GM10248 (cell line): ENCODE data around the gene SIPA1L3.

ENCODE experiments used
- CTCF ChIA-PET: fragments of 300-600 bp; sonication (Branson Sonifier 250); formaldehyde crosslinking; extraction: SDS; loops from one replicate; lab custom pipeline; 2021; ENCODE audit warnings: antibody characterized with exemption; lab: Yijun Ruan, JAX
- POLR2A ChIA-PET: fragments of 350-650 bp; sonication (Branson Sonifier 250); formaldehyde crosslinking; extraction: SDS; loops from one replicate; lab custom pipeline; 2020; ENCODE audit warnings: antibody characterized with exemption; lab: Yijun Ruan, JAX
- DNase-seq: peaks from one replicate; pipeline ENCODE4 v3.0.0; 2012; ENCODE audit errors: extremely low spot score
- CTCF ChIP-seq: IDR thresholded peaks from 2 replicates; pipeline ENCODE4 v1.5.1; 2012; ENCODE audit warnings: mild to moderate bottlenecking, low read depth; ENCODE audit errors: extremely low read depth, missing control alignments, control extremely low read depth

SIPA1L3 gene

GRCh38 chr19:38184815-38185214, 277.8 kb downstream of the SIPA1L3 start:
- no peak for DNase-seq
- no peak for TF ChIP-seq CTCF
- POLR2A ChIA-PET: interaction anchor here (0.6 kb wide), 1 partner anchor 9 kb away, joined by 3 read pairs; no protein-coding TSS in a partner anchor
- CTCF ChIA-PET: interaction anchor here (1.7 kb wide), 1 partner anchor 42 kb away, joined by 3 read pairs; no protein-coding TSS in a partner anchor

- DNase-seq: no peak
Observed at GRCh38 chr19:38185562-38185961, 278.6 kb downstream of the SIPA1L3 start.

GRCh38 chr19:38190061-38190460, 283.1 kb downstream of the SIPA1L3 start:
- CTCF ChIA-PET: interaction anchor here (0.7 to 1.4 kb wide), 2 partner anchors 9 to 11 kb away, joined by 3 read pairs; no protein-coding TSS in a partner anchor
- no peak for DNase-seq
- POLR2A ChIA-PET: no interaction called here
- no peak for TF ChIP-seq CTCF

More at GRCh38 chr19:38185562-38185961, 278.6 kb downstream of the SIPA1L3 start:
- ChIA-PET CTCF (no interaction called here), POLR2A (no interaction called here)
- TF ChIP-seq CTCF: no peak

GRCh38 chr19:38190793-38191192, 283.8 kb downstream of the SIPA1L3 start:
- no peak for TF ChIP-seq CTCF
- no peak for DNase-seq
- POLR2A ChIA-PET: no interaction called here
- CTCF ChIA-PET: interaction anchor here (0.7 to 1.4 kb wide), 2 partner anchors 10 kb away, joined by 3 read pairs; no protein-coding TSS in a partner anchor

GRCh38 chr19:38191747-38192146, 284.7 kb downstream of the SIPA1L3 start:
- CTCF ChIA-PET: no interaction called here
- POLR2A ChIA-PET: no interaction called here
- no peak for DNase-seq
- no peak for TF ChIP-seq CTCF

GRCh38 chr19:38193445-38193844, 286.4 kb downstream of the SIPA1L3 start:
- DNase-seq: no peak
- ChIA-PET POLR2A (no interaction called here), CTCF (no interaction called here)
- TF ChIP-seq CTCF: no peak
